Loucy (cell line): ENCODE data around the gene PIGP.
A peak's percentile ranks its signal among the peaks of the same experiment; 100 is the strongest.

Experiments
- H2AFZ ChIP-seq: fragments of 200-600 bp; sonication (generic); 2 replicates; pipeline ENCODE4 v1.6.0; 2016; ENCODE audit warnings: antibody characterized with exemption, mild to moderate bottlenecking, low read length, moderate library complexity
- H3F3A ChIP-seq: fragments of 200-600 bp; 2 replicates; pipeline ENCODE4 v1.6.0; 2016; ENCODE audit warnings: antibody characterized with exemption, low read depth, mild to moderate bottlenecking
- H3K27me3 ChIP-seq: fragments of 200-600 bp; sonication (generic); 2 replicates; pipeline ENCODE4 v1.6.1; 2014; ENCODE audit warnings: low read length, mild to moderate bottlenecking; ENCODE audit not compliant: insufficient read depth, poor library complexity, severe bottlenecking
- H3K36me3 ChIP-seq: fragments of 200-600 bp; sonication (generic); 2 replicates; pipeline ENCODE4 v1.6.1; 2016; ENCODE audit warnings: low read length; ENCODE audit not compliant: insufficient read depth
- H3K4me1 ChIP-seq: fragments of 200-600 bp; sonication (generic); 2 replicates; pipeline ENCODE4 v1.5.1; 2014; ENCODE audit warnings: low read length, mild to moderate bottlenecking; ENCODE audit not compliant: insufficient read depth, poor library complexity, severe bottlenecking
- H3K4me2 ChIP-seq: fragments of 200-600 bp; sonication (generic); 2 replicates; pipeline ENCODE4 v1.6.0; 2014; ENCODE audit warnings: antibody characterized with exemption, low read length, low read depth, mild to moderate bottlenecking; ENCODE audit not compliant: poor library complexity, severe bottlenecking
- H3K4me3 ChIP-seq: fragments of 200-600 bp; sonication (generic); 2 replicates; pipeline ENCODE4 v1.5.1; 2014; ENCODE audit warnings: low read length, mild to moderate bottlenecking, mixed read lengths; ENCODE audit not compliant: poor library complexity, severe bottlenecking
- H3K79me2 ChIP-seq: fragments of 200-600 bp; sonication (generic); 2 replicates; pipeline ENCODE4 v1.6.1; 2014; ENCODE audit warnings: low read length; ENCODE audit not compliant: insufficient read depth
- H3K9ac ChIP-seq: fragments of 200-600 bp; sonication (generic); 2 replicates; pipeline ENCODE4 v1.6.0; 2014; ENCODE audit warnings: mild to moderate bottlenecking, low read depth, low read length, moderate library complexity; ENCODE audit not compliant: poor library complexity, severe bottlenecking
- H3K9me2 ChIP-seq: fragments of 200-600 bp; sonication (generic); replicated peaks from 2 replicates; pipeline ENCODE4 v1.6.1; 2016; ENCODE audit warnings: low read depth, low read length, mixed read lengths
- H3K9me3 ChIP-seq: fragments of 200-600 bp; sonication (generic); 2 replicates; pipeline ENCODE4 v1.6.1; 2014; ENCODE audit warnings: mild to moderate bottlenecking, antibody characterized with exemption, low read length, low read depth; ENCODE audit not compliant: insufficient read depth
- H4K20me1 ChIP-seq: fragments of 200-600 bp; sonication (generic); 2 replicates; pipeline ENCODE4 v1.6.0; 2014; ENCODE audit warnings: antibody characterized with exemption, low read length, mild to moderate bottlenecking; ENCODE audit not compliant: insufficient read depth, poor library complexity, severe bottlenecking
- CTCF ChIP-seq: fragments of 200-600 bp; sonication (generic); conservative IDR thresholded peaks from 2 replicates; pipeline ENCODE4 v1.5.1; 2014; ENCODE audit warnings: mild to moderate bottlenecking, antibody characterized with exemption, low read length
- EZH2phosphoT487 ChIP-seq: fragments of 200-600 bp; IDR thresholded peaks from 2 replicates; pipeline ENCODE4 v1.6.1; 2018; ENCODE audit warnings: antibody characterized with exemption, mild to moderate bottlenecking, moderate library complexity, borderline replicate concordance

The PIGP gene

GRCh38 chr21:37082375-37082774 is 9.5 kb upstream of the PIGP start:
- Histone ChIP-seq H3K79me2 (peaks cover 99% of the 10 kb centered on the region), H3K4me2 (no peak overlapping the region), H3F3A (peaks cover 11% of the 10 kb centered on the region; the same call in 1 of the 2 replicates), H3K27me3 (no peaks in the 10 kb centered on the region), H3K4me1 (peaks cover 35% of the 10 kb centered on the region), H2AFZ (no peak overlapping the region), H3K36me3 (peaks cover under 1% of the 10 kb centered on the region; the same call in 1 of the 2 replicates), H3K9me2 (no peaks in the 10 kb centered on the region), H3K9me3 (no peaks in the 10 kb centered on the region), H3K4me3 (no peak overlapping the region), H3K9ac (no peak overlapping the region), H4K20me1 (peaks cover 66% of the 10 kb centered on the region)
- TF ChIP-seq EZH2phosphoT487 (no peak), CTCF (no peak)

- H3K4me2 ChIP-seq, result peak overlapping the region; percentile 53
- H3F3A ChIP-seq, result peaks cover 11% of the 10 kb centered on the region; the same call in 1 of the 2 replicates
- no peaks in the 10 kb centered on the region for H3K9me3 ChIP-seq
- H3K79me2 ChIP-seq, result peaks cover 99% of the 10 kb centered on the region
- no peaks in the 10 kb centered on the region for H3K27me3 ChIP-seq
- no peak for TF ChIP-seq EZH2phosphoT487
- TF ChIP-seq CTCF, result peak; percentile 44
- H3K9ac ChIP-seq, result no peak overlapping the region
- H3K4me1 ChIP-seq, result peaks cover 53% of the 10 kb centered on the region
- no peaks in the 10 kb centered on the region for H3K9me2 ChIP-seq
- no peak overlapping the region for H2AFZ ChIP-seq
- peaks cover 74% of the 10 kb centered on the region for H4K20me1 ChIP-seq
- H3K36me3 ChIP-seq, result no peaks in the 10 kb centered on the region
- peak overlapping the region; percentile 30 for H3K4me3 ChIP-seq
Measured at GRCh38 chr21:37079211-37079824, 6.4 kb upstream of the PIGP start.

- H3K9me3 ChIP-seq, result no peaks in the 10 kb centered on the region
- H4K20me1 ChIP-seq, result peaks cover 66% of the 10 kb centered on the region
- H3F3A ChIP-seq, result peaks cover 11% of the 10 kb centered on the region; the same call in 1 of the 2 replicates
- H3K79me2 ChIP-seq, result peaks cover 97% of the 10 kb centered on the region
- H2AFZ ChIP-seq, result no peak overlapping the region
- H3K4me1 ChIP-seq, result peaks cover 52% of the 10 kb centered on the region
- peak overlapping the region; percentile 48 for H3K4me3 ChIP-seq
- H3K9me2 ChIP-seq, result no peaks in the 10 kb centered on the region
- no peaks in the 10 kb centered on the region for H3K27me3 ChIP-seq
- TF ChIP-seq CTCF, result no peak
- TF ChIP-seq EZH2phosphoT487, result no peak
- no peaks in the 10 kb centered on the region for H3K36me3 ChIP-seq
- H3K9ac ChIP-seq, result peak overlapping the region; percentile 18
- peak overlapping the region; percentile 97 for H3K4me2 ChIP-seq
Measured at GRCh38 chr21:37077403-37077802, 4.5 kb upstream of the PIGP start.
